ENCODE data around the gene OR2C1. TPM values are rescaled to one million over a fixed set of nuclear protein-coding genes. Genes with fewer than 3 reads are reported as not detected.

Gene OR2C1
- 0.19 TPM in 1 of 2 replicates, not detected in the other for total RNA-seq
- long read RNA-seq: 0 reads

- H3K9me3 Mint-ChIP-seq (ENCODE audit: low read depth): peaks cover 22% of the 10 kb centered on the region
- no peak for TF ChIP-seq CTCF (IDR thresholded peaks at IDR 0.05; ENCODE audit: unreplicated experiment)
Measured at GRCh38 chr16:3355589-3355988, at the start of gene OR2C1. Gene OR2C1 (plus strand): TSS chr16:3355889. CDS start chr16:3355941, 52 bp downstream.

GRCh38 chr16:3306078-3306477 lies 49.6 kb upstream of the OR2C1 start:
- peak overlapping the region; percentile 79 for H3K4me3 Mint-ChIP-seq (ENCODE audit: low read depth)
- H3K4me1 Mint-ChIP-seq (ENCODE audit: low read depth): no peaks in the 10 kb centered on the region
- DNase-seq (ENCODE audit: low spot score, unreplicated experiment): no peak
- peaks cover 3% of the 10 kb centered on the region for H3K27me3 Mint-ChIP-seq
- H3K27ac Mint-ChIP-seq: peak overlapping the region; percentile 81
- peaks cover 35% of the 10 kb centered on the region for H3K9me3 Mint-ChIP-seq (ENCODE audit: low read depth)
- TF ChIP-seq CTCF (IDR thresholded peaks at IDR 0.05; ENCODE audit: unreplicated experiment): no peak
- H3K36me3 Mint-ChIP-seq (ENCODE audit: insufficient read depth): peaks cover 66% of the 10 kb centered on the region

More at GRCh38 chr16:3355589-3355988, at the start of gene OR2C1:
- no peak for DNase-seq (ENCODE audit: low spot score, unreplicated experiment)
- no peaks in the 10 kb centered on the region for H3K4me1 Mint-ChIP-seq (ENCODE audit: low read depth)
- H3K27me3 Mint-ChIP-seq: peaks cover 11% of the 10 kb centered on the region
- peaks cover 2% of the 10 kb centered on the region for H3K36me3 Mint-ChIP-seq (ENCODE audit: insufficient read depth)
- H3K27ac Mint-ChIP-seq: no peak within 1 kb of the TSS
- no peak within 1 kb of the TSS for H3K4me3 Mint-ChIP-seq (ENCODE audit: low read depth)

- Mint-ChIP-seq H3K4me1 (ENCODE audit: low read depth) (no peaks in the 10 kb centered on the region), H3K36me3 (ENCODE audit: insufficient read depth) (peaks cover 93% of the 10 kb centered on the region), H3K27ac (no peak overlapping the region), H3K4me3 (ENCODE audit: low read depth) (no peak overlapping the region), H3K9me3 (ENCODE audit: low read depth) (peaks cover 63% of the 10 kb centered on the region), H3K27me3 (no peaks in the 10 kb centered on the region)
- no peak for DNase-seq (ENCODE audit: low spot score, unreplicated experiment)
- no peak for TF ChIP-seq CTCF (IDR thresholded peaks at IDR 0.05; ENCODE audit: unreplicated experiment)
Measured at GRCh38 chr16:3311496-3311895, 44.2 kb upstream of the OR2C1 start.

- no peak for TF ChIP-seq CTCF (IDR thresholded peaks at IDR 0.05; ENCODE audit: unreplicated experiment)
- Mint-ChIP-seq H3K27me3 (no peaks in the 10 kb centered on the region), H3K4me1 (ENCODE audit: low read depth) (no peaks in the 10 kb centered on the region), H3K36me3 (ENCODE audit: insufficient read depth) (peaks cover 77% of the 10 kb centered on the region), H3K4me3 (ENCODE audit: low read depth) (no peak overlapping the region), H3K27ac (peak overlapping the region; percentile 67), H3K9me3 (ENCODE audit: low read depth) (peaks cover 79% of the 10 kb centered on the region)
- DNase-seq (ENCODE audit: low spot score, unreplicated experiment): no peak
Measured at GRCh38 chr16:3317315-3317999, 38.2 kb upstream of the OR2C1 start.

GRCh38 chr16:3321816-3322215 lies 33.9 kb upstream of the OR2C1 start:
- Mint-ChIP-seq H3K4me1 (ENCODE audit: low read depth) (no peaks in the 10 kb centered on the region), H3K9me3 (ENCODE audit: low read depth) (peaks cover 57% of the 10 kb centered on the region), H3K27me3 (no peaks in the 10 kb centered on the region), H3K36me3 (ENCODE audit: insufficient read depth) (peaks cover 36% of the 10 kb centered on the region), H3K4me3 (ENCODE audit: low read depth) (no peak overlapping the region), H3K27ac (no peak overlapping the region)
- DNase-seq (ENCODE audit: low spot score, unreplicated experiment): no peak
- TF ChIP-seq CTCF (IDR thresholded peaks at IDR 0.05; ENCODE audit: unreplicated experiment): no peak

All from progenitor cell of endocrine pancreas (in vitro differentiated cells).